ENCODE results near the gene NDC80.

NDC80 gene

GRCh38 chr18:2559249-2559648 is 12.1 kb upstream of the NDC80 start:
- DNase-seq (ENCODE audit: low spot score): no peak

GRCh38 chr18:2564373-2564772 is 7.0 kb upstream of the NDC80 start:
- no peak for DNase-seq (ENCODE audit: low spot score)

- no peak for DNase-seq (ENCODE audit: low spot score)
Observed at GRCh38 chr18:2568129-2568528, 3.2 kb upstream of the NDC80 start.

GRCh38 chr18:2568605-2569004 is 2.8 kb upstream of the NDC80 start:
- no peak for DNase-seq (ENCODE audit: low spot score)

- no peak for DNase-seq (ENCODE audit: low spot score)
Observed at GRCh38 chr18:2569338-2570207, 1.8 kb upstream of the NDC80 start.

- peak; percentile 57 for DNase-seq (ENCODE audit: low spot score)
Observed at GRCh38 chr18:2570772-2571199, 571 bp upstream of the NDC80 start.

GRCh38 chr18:2572171-2572569 is 813 bp downstream of the NDC80 start:
- DNase-seq (ENCODE audit: low spot score): peak; percentile 25

GRCh38 chr18:2572892-2573291 is 1.5 kb downstream of the NDC80 start:
- DNase-seq (ENCODE audit: low spot score): no peak

- DNase-seq (ENCODE audit: low spot score): no peak
Observed at GRCh38 chr18:2573408-2573807, 2.1 kb downstream of the NDC80 start.

GRCh38 chr18:2587788-2588187 is 16.4 kb downstream of the NDC80 start:
- no peak for DNase-seq (ENCODE audit: low spot score)

- no peak for DNase-seq (ENCODE audit: low spot score)
Observed at GRCh38 chr18:2588666-2589344, 17.4 kb downstream of the NDC80 start.

- DNase-seq (ENCODE audit: low spot score): no peak
Observed at GRCh38 chr18:2589345-2590068, 18.1 kb downstream of the NDC80 start.

GRCh38 chr18:2590303-2590702 is 18.9 kb downstream of the NDC80 start:
- no peak for DNase-seq (ENCODE audit: low spot score)

- no peak for DNase-seq (ENCODE audit: low spot score)
Observed at GRCh38 chr18:2597639-2598038, 26.3 kb downstream of the NDC80 start.

- no peak for DNase-seq (ENCODE audit: low spot score)
Observed at GRCh38 chr18:2602844-2603243, 31.5 kb downstream of the NDC80 start.

GRCh38 chr18:2606335-2606734 is 35.0 kb downstream of the NDC80 start:
- no peak for DNase-seq (ENCODE audit: low spot score)

- DNase-seq (ENCODE audit: low spot score): no peak
Observed at GRCh38 chr18:2609604-2610003, 38.2 kb downstream of the NDC80 start.

GRCh38 chr18:2610549-2610948 is 39.2 kb downstream of the NDC80 start:
- DNase-seq (ENCODE audit: low spot score): no peak

GRCh38 chr18:2612996-2613395 is 41.6 kb downstream of the NDC80 start:
- no peak for DNase-seq (ENCODE audit: low spot score)

- no peak for DNase-seq (ENCODE audit: low spot score)
Observed at GRCh38 chr18:2617401-2617998, 46.1 kb downstream of the NDC80 start.

- no peak for DNase-seq (ENCODE audit: low spot score)
Observed at GRCh38 chr18:2618009-2618408, 46.7 kb downstream of the NDC80 start.

GRCh38 chr18:2625217-2625616 is 53.9 kb downstream of the NDC80 start:
- no peak for DNase-seq (ENCODE audit: low spot score)
